ENCODE measurements around the gene CCR7. TPM values are rescaled to one million over a fixed set of nuclear protein-coding genes. Genes with fewer than 3 reads are reported as not detected.

CCR7 gene
- total and polyA plus RNA-seq, 2 of the 4 experiments (the other 2 are of a cell fraction): 0.14 to 0.36 TPM

GRCh38 chr17:40596261-40596919, 31.1 kb upstream of the CCR7 start:
- no peak overlapping the region for H4K5ac ChIP-seq (ENCODE audit: low read depth, low read length)
- TF ChIP-seq USF2 (IDR thresholded peaks at IDR 0.05; ENCODE audit: low read depth, low read length): peak; percentile 69
- TF ChIP-seq FOS (IDR thresholded peaks at IDR 0.05; ENCODE audit: low read depth, low read length): no peak
- no peak for TF ChIP-seq CTCF (conservative IDR thresholded peaks at IDR 0.05; ENCODE audit: low read depth, low read length)
- TF ChIP-seq MAZ (IDR thresholded peaks at IDR 0.05; ENCODE audit: borderline replicate concordance, low read depth, low read length): no peak
- H3K4me1 ChIP-seq (ENCODE audit: control insufficient read depth, insufficient read depth, low read length): no peaks in the 10 kb centered on the region
- no peaks in the 10 kb centered on the region for H3K9me1 ChIP-seq (ENCODE audit: insufficient read depth, low read length)
- no peak overlapping the region for H3K4me2 ChIP-seq (ENCODE audit: low read depth, low read length)
- ChIA-PET CTCF (interaction anchor here (0.6 kb wide), 1 partner anchor 181 kb away, joined by 4 read pairs; no protein-coding TSS in a partner anchor), POLR2A (ENCODE audit: unreplicated experiment) (no interaction called here)
- no peak overlapping the region for H3K4ac ChIP-seq (ENCODE audit: low read depth, low read length)
- no peaks in the 10 kb centered on the region for H3K79me1 ChIP-seq (ENCODE audit: low read depth in 1 of 2, low read length in 2 of 2)
- no peak overlapping the region for H3K4me3 ChIP-seq (ENCODE audit: insufficient read depth, low read depth, low read length)
- no peak overlapping the region for H3K23ac ChIP-seq (ENCODE audit: low read depth, low read length)
- H4K91ac ChIP-seq (ENCODE audit: insufficient read depth, low read depth, low read length): no peak overlapping the region
- no peaks in the 10 kb centered on the region for H4K20me1 ChIP-seq (ENCODE audit: insufficient read depth, low read length)
- peak overlapping the region; percentile 13 for H2AK9ac ChIP-seq (replicated peaks; ENCODE audit: low read depth, low read length, poor library complexity)
- no peak overlapping the region for H3K56ac ChIP-seq (ENCODE audit: extremely low read depth, insufficient read depth, low read length)
- no peak overlapping the region for H2AFZ ChIP-seq (replicated peaks; ENCODE audit: low read length, poor library complexity)
- no peak overlapping the region for H4K8ac ChIP-seq (ENCODE audit: low read depth in 2 of 2, low read length in 2 of 2)
- in situ Hi-C loops (cut with MboI; ENCODE audit: low sequenced_read_pairs) (no loop called here), dilution Hi-C loops (cut with HindIII; ENCODE audit: low sequenced_read_pairs, unreplicated experiment) (no loop called here), intact Hi-C loops (cut with micrococcal nuclease) (no loop called here)
- no peak overlapping the region for H3K18ac ChIP-seq (ENCODE audit: low read depth, low read length)
- H3K9me3 ChIP-seq (ENCODE audit: control insufficient read depth, insufficient read depth, low read length): no peaks in the 10 kb centered on the region
- H3K14ac ChIP-seq (replicated peaks; ENCODE audit: low read depth, low read length): no peak overlapping the region
- H3K27me3 ChIP-seq (ENCODE audit: control insufficient read depth, insufficient read depth, low read length): peaks cover 7% of the 10 kb centered on the region
- H2BK120ac ChIP-seq (ENCODE audit: low read depth, low read length): no peak overlapping the region
- no peaks in the 10 kb centered on the region for H3K36me3 ChIP-seq (ENCODE audit: control insufficient read depth, insufficient read depth, low read length)
- peak; percentile 10 for DNase-seq
- no peak overlapping the region for H3K9ac ChIP-seq (ENCODE audit: low read depth, low read length)
- no peak overlapping the region for H2BK15ac ChIP-seq (ENCODE audit: low read depth, low read length)
- no peak overlapping the region for H2BK20ac ChIP-seq (ENCODE audit: low read depth, low read length)
- no peak overlapping the region for H2AK5ac ChIP-seq (ENCODE audit: low read depth, low read length)
- no peak overlapping the region for H2BK5ac ChIP-seq (ENCODE audit: low read depth, low read length, poor library complexity, severe bottlenecking)
- no TSS peak for BruUV-seq (replicated peaks)
- WGBS, 2 experiments (ENCODE audit: extremely low coverage in 2 of 2, insufficient read length in 1 of 2): 90% methylated on average over 2 of the region's 7 CpGs; no CpG with 5 or more reads in 1 of the 2 experiments
- no peak overlapping the region for H3K27ac ChIP-seq (ENCODE audit: insufficient read depth, low read length)
- no peak for ATAC-seq (ENCODE audit: low read depth)

Data from IMR-90 (cell line).